Stimulated activated CD4-positive, alpha-beta T cell treated with anti-CD3 and anti-CD28 coated beads, Interleukin-2, amount 100 ng/mL, for 48 hours (primary cell): ENCODE results near the gene SNRPD3.
A peak's percentile ranks its signal among the peaks of the same experiment; 100 is the strongest.

ENCODE experiments used
- DNase-seq, 2 donors: peaks; one replicate each; pipeline ENCODE4 v3.0.0-alpha.2; 2020

SNRPD3 gene

GRCh38 chr22:24576778-24577177 lies 21.0 kb downstream of the SNRPD3 start:
- no peak for DNase-seq

- no peak for DNase-seq
Measured at GRCh38 chr22:24578355-24579257, 22.8 kb downstream of the SNRPD3 start.

- no peak for DNase-seq
Measured at GRCh38 chr22:24579258-24579601, 23.4 kb downstream of the SNRPD3 start.

- no peak for DNase-seq
Measured at GRCh38 chr22:24580276-24580675, 24.5 kb downstream of the SNRPD3 start.

GRCh38 chr22:24582056-24582814 lies 26.4 kb downstream of the SNRPD3 start:
- DNase-seq = no peak

GRCh38 chr22:24583221-24584165 lies 27.7 kb downstream of the SNRPD3 start:
- no peak for DNase-seq

- no peak for DNase-seq
Measured at GRCh38 chr22:24584166-24584790, 28.5 kb downstream of the SNRPD3 start.

GRCh38 chr22:24584871-24585411 lies 29.1 kb downstream of the SNRPD3 start:
- DNase-seq = no peak

GRCh38 chr22:24585461-24585860 lies 29.7 kb downstream of the SNRPD3 start:
- no peak for DNase-seq

- DNase-seq = no peak
Measured at GRCh38 chr22:24585927-24586546, 30.2 kb downstream of the SNRPD3 start.

- no peak for DNase-seq
Measured at GRCh38 chr22:24587251-24587650, 31.5 kb downstream of the SNRPD3 start.

GRCh38 chr22:24587948-24588347 lies 32.1 kb downstream of the SNRPD3 start:
- no peak for DNase-seq

GRCh38 chr22:24588381-24588756 lies 32.6 kb downstream of the SNRPD3 start:
- DNase-seq = no peak

- DNase-seq = no peak
Measured at GRCh38 chr22:24588757-24589481, 33.1 kb downstream of the SNRPD3 start.

- no peak for DNase-seq
Measured at GRCh38 chr22:24589518-24590030, 33.8 kb downstream of the SNRPD3 start.

- no peak for DNase-seq
Measured at GRCh38 chr22:24590596-24591173, 34.9 kb downstream of the SNRPD3 start.

- no peak for DNase-seq
Measured at GRCh38 chr22:24591286-24591830, 35.6 kb downstream of the SNRPD3 start.

GRCh38 chr22:24592058-24592850 lies 36.5 kb downstream of the SNRPD3 start:
- DNase-seq = no peak

- peak; percentile 31 to 36 for DNase-seq
Measured at GRCh38 chr22:24592851-24593558, 37.2 kb downstream of the SNRPD3 start, which contains the start of gene LRRC75B. Gene LRRC75B (minus strand): TSS chr22:24593073. CDS start chr22:24593039, 34 bp downstream.
